GM23338 (cell line): Measurements from ENCODE around the gene HSPBAP1.

ENCODE experiments used
- CREB1 ChIP-seq: fragments of 250-450 bp; sonication (Bioruptor Pico); IDR thresholded peaks from 2 replicates; pipeline ENCODE4 v1.5.0; 2020; ENCODE audit warnings: low read depth, mild to moderate bottlenecking, moderate library complexity
- EZH2 ChIP-seq: fragments of 200-600 bp; sonication (generic); IDR thresholded peaks from one replicate; pipeline ENCODE4 v1.8.0; 2017; ENCODE audit warnings: antibody characterized with exemption, mild to moderate bottlenecking, low read depth; ENCODE audit not compliant: unreplicated experiment
- POLR2AphosphoS5 ChIP-seq: IDR thresholded peaks from 2 replicates; pipeline ENCODE4 v1.6.1; 2016; ENCODE audit warnings: antibody characterized with exemption, low read depth
- STAT1 ChIP-seq: IDR thresholded peaks from one replicate; pipeline ENCODE4 v1.6.1; 2016; ENCODE audit warnings: antibody characterized with exemption; ENCODE audit not compliant: unreplicated experiment
- TF ChIP-seq, protein P1 (sequence below), 2 experiments: fragments of 200-600 bp in 1 of 2; sonication (generic) in 1 of 2; conservative IDR thresholded peaks; 2 replicates each; pipeline versions ENCODE4 v1.5.1 to v1.6.1; 2016 to 2017; ENCODE audit warnings: antibody characterized with exemption in 2 of 2, low read depth in 2 of 2, mild to moderate bottlenecking in 2 of 2, moderate library complexity in 1 of 2

DNA sequence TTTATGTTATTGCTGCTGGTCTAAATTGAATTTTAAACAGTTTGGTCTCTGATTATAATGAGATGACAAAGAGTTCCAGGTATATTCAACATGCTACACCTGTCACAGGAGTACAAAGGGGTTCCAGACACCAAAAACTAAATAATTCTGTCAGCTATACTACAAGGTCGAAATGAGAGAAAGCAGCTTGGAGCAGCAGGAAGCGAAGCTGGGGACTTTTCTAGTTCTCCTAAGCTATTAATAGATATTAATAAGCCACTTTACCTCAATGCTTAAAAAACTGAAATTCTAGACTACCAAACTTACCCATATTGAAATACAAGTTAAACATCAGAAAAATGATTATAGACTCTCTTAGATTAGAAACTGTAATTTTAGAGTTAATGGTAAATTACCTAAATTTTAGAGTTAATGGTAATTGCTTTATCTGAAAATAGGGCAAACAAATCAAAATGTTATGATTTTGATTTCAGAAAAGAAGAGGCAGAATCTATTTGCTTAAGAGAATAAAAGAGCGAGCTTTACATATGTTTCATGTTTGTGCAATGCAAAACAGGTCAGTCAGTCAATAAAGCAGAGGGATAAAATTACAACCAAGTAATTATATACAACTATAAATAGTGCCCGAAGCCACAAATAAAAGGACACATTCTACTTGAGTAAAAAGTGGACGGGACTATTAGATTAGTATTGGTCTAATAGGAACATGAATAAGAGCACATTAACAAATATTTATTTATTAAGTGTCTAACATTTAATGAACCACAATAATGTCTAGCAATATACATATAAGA, 16.8 kb downstream of the HSPBAP1 start:
- TF ChIP-seq, protein P1, sequence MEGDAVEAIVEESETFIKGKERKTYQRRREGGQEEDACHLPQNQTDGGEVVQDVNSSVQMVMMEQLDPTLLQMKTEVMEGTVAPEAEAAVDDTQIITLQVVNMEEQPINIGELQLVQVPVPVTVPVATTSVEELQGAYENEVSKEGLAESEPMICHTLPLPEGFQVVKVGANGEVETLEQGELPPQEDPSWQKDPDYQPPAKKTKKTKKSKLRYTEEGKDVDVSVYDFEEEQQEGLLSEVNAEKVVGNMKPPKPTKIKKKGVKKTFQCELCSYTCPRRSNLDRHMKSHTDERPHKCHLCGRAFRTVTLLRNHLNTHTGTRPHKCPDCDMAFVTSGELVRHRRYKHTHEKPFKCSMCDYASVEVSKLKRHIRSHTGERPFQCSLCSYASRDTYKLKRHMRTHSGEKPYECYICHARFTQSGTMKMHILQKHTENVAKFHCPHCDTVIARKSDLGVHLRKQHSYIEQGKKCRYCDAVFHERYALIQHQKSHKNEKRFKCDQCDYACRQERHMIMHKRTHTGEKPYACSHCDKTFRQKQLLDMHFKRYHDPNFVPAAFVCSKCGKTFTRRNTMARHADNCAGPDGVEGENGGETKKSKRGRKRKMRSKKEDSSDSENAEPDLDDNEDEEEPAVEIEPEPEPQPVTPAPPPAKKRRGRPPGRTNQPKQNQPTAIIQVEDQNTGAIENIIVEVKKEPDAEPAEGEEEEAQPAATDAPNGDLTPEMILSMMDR (conservative IDR thresholded peaks at IDR 0.05; ENCODE audit: low read depth in 2 of 2): no peak
- no peak for TF ChIP-seq STAT1
- no peak for TF ChIP-seq CREB1 (CRISPR knock-in tag)
- no peak for TF ChIP-seq POLR2AphosphoS5
- no peak for TF ChIP-seq EZH2
